H1 (cell line): ENCODE results near the gene TLR8. TPM values are rescaled to one million over a fixed set of nuclear protein-coding genes. Genes with fewer than 3 reads are reported as not detected.

Source experiments
- ASH2L ChIP-seq: fragments of 200-600, 300-600 bp; sonication (generic); IDR thresholded peaks from one replicate; pipeline ENCODE4 v1.7.1; 2017; ENCODE audit warnings: low read length
- CHD7 ChIP-seq: fragments of 300-600 bp; sonication (generic); IDR thresholded peaks from 2 replicates; pipeline ENCODE4 v1.7.1; 2012; ENCODE audit warnings: low read length, moderate library complexity, mild to moderate bottlenecking, inconsistent platforms; ENCODE audit not compliant: insufficient replicate concordance
- HDAC2 ChIP-seq, 2 experiments: fragments of 300-600 bp in 1 of 2; sonication (generic) in 1 of 2; IDR thresholded peaks; 2 replicates each; pipeline ENCODE4 v1.6.1; 2011 to 2012; ENCODE audit warnings: low read depth in 2 of 2, low read length in 2 of 2, mild to moderate bottlenecking in 2 of 2, moderate library complexity in 2 of 2, borderline replicate concordance in 1 of 2, inconsistent platforms in 1 of 2
- PHF8 ChIP-seq: fragments of 200-600 bp; sonication (generic); conservative IDR thresholded peaks from 2 replicates; pipeline ENCODE4 v1.7.1; 2012; ENCODE audit warnings: low read depth, mild to moderate bottlenecking, inconsistent platforms, low read length, moderate library complexity
- POLR2A ChIP-seq, 2 experiments: IDR thresholded peaks; 1 replicate in 1 of 2; 2 replicates in 1 of 2; pipeline ENCODE4 v1.6.1; 2011; ENCODE audit warnings: low read depth in 2 of 2, low read length in 2 of 2, mild to moderate bottlenecking in 2 of 2; ENCODE audit errors: control extremely low read depth in 1 of 2
- SAP30 ChIP-seq: fragments of 300-600 bp; sonication (generic); IDR thresholded peaks from 2 replicates; pipeline ENCODE4 v1.7.1; 2012; ENCODE audit warnings: low read length, moderate library complexity, mild to moderate bottlenecking, inconsistent platforms; ENCODE audit not compliant: insufficient read depth, insufficient replicate concordance
- SIN3A ChIP-seq, 2 experiments: IDR thresholded peaks in 1 of 2; conservative IDR thresholded peaks in 1 of 2; 2 replicates each; pipeline ENCODE4 v1.6.1; 2011 to 2012; ENCODE audit warnings: low read length in 2 of 2, improper control_type of control experiment in 1 of 2, low read depth in 1 of 2, mild to moderate bottlenecking in 1 of 2
- TBP ChIP-seq: IDR thresholded peaks from 2 replicates; pipeline ENCODE4 v1.6.1; 2011; ENCODE audit warnings: low read depth, low read length, improper control_type of control experiment
- TCF12 ChIP-seq: IDR thresholded peaks from 2 replicates; pipeline ENCODE4 v1.6.1; 2011; ENCODE audit warnings: low read depth, mild to moderate bottlenecking, low read length
- TEAD4 ChIP-seq: IDR thresholded peaks from 2 replicates; pipeline ENCODE4 v1.6.1; 2012; ENCODE audit warnings: low read depth, low read length, inconsistent platforms, mixed read lengths
- USF2 ChIP-seq: IDR thresholded peaks from 2 replicates; pipeline ENCODE4 v1.6.1; 2011; ENCODE audit warnings: low read length, improper control_type of control experiment
- polyA plus RNA-seq, 7 experiments: library from polyadenylated mRNA; depleted of rRNA in 3 of 7; stranded (reverse) in 5 of 7; unstranded in 2 of 7; fragments of >200 nt in 5 of 7; fragments of 200-250 nt in 2 of 7; gene quantifications; 1 replicate in 5 of 7; 2 replicates in 1 of 7; 4 replicates in 1 of 7; pipeline versions ENCODE4 v1.2.1 to v1.2.3, GENCODE V29; 2011 to 2013; ENCODE audit warnings: missing spikeins in 2 of 7, mixed read lengths in 2 of 7
- total RNA-seq: library from RNA; stranded (reverse); fragmentation: NEBNext Ultra II Directional; extraction: Animal tissue kit (Norgen Biotek cat#: 25700); gene quantifications from 2 replicates; pipeline ENCODE4 v1.2.1, GENCODE V29; 2021

The TLR8 gene
- total and polyA plus RNA-seq, 2 of the 8 experiments (the other 6 are each of a cell fraction or from before 2014, with no cell fraction given) = not detected

GRCh38 chrX:12930150-12930549 is 23.7 kb downstream of the TLR8 start (continued):
- no peak for TF ChIP-seq CHD7
- no peak for TF ChIP-seq SIN3A (conservative IDR thresholded peaks at IDR 0.05 in 1 of 2, IDR thresholded peaks at IDR 0.05 in 1 of 2; ENCODE audit: low read depth in 1 of 2, low read length in 2 of 2)
- TF ChIP-seq HDAC2 (IDR thresholded peaks at IDR 0.05; ENCODE audit: borderline replicate concordance in 1 of 2, low read depth in 2 of 2, low read length in 2 of 2) = no peak
- no peak for TF ChIP-seq POLR2A (IDR thresholded peaks at IDR 0.05; ENCODE audit: control extremely low read depth in 1 of 2, low read depth in 2 of 2, low read length in 2 of 2)
- no peak for TF ChIP-seq TCF12
- no peak for TF ChIP-seq TEAD4
- no peak for TF ChIP-seq PHF8
- no peak for TF ChIP-seq SAP30
- no peak for TF ChIP-seq TBP
- TF ChIP-seq ASH2L = no peak
- TF ChIP-seq USF2 = no peak
